Pancreas (tissue), 10 donors: ENCODE measurements around the gene FBN2. TPM values are rescaled to one million over a fixed set of nuclear protein-coding genes. Genes with fewer than 3 reads are reported as not detected.
"Not testable (repeated sequence)": the region's sequence is repeated elsewhere in the genome, so short reads cannot be mapped to it uniquely, and the experiment has no call there.

Source experiments
- ATAC-seq, 4 donors: fragments of 200-7000 bp; cut with Tn5 transposase; one replicate each; pipeline versions ENCODE4 v1.8.0 to v1.9.1; 2020; ENCODE audit warnings: mild to moderate bottlenecking in 4 of 4, moderate library complexity in 4 of 4
- DNase-seq, 6 donors: peaks; one replicate each; pipeline ENCODE4 v3.0.0-alpha.2; 2020
- FAIRE-seq: peaks from 2 replicates; lab custom pipeline; 2012; peaks lifted over from hg19 to GRCh38; lab: Jason Lieb, UNC
- H3K27ac ChIP-seq, 4 donors: fragments of 200-600 bp; sonication (generic); 1 replicate in 3 of 4; 2 replicates in 1 of 4; pipeline versions ENCODE4 v1.5.0 to v1.8.0; 2020
- H3K27me3 ChIP-seq, 4 donors: fragments of 200-600 bp; one replicate each; pipeline ENCODE4 v1.8.0; 2021
- H3K36me3 ChIP-seq, 3 donors: fragments of 200-600 bp; sonication (generic) in 1 of 3; one replicate each; pipeline versions ENCODE4 v1.5.0 to v1.8.0; 2020 to 2021
- H3K4me1 ChIP-seq, 3 donors: fragments of 200-600 bp; one replicate each; pipeline ENCODE4 v1.8.0; 2021
- H3K4me3 ChIP-seq, 4 donors: fragments of 200-600 bp; sonication (generic) in 2 of 4; one replicate each; pipeline versions ENCODE4 v1.5.0 to v1.8.0; 2020 to 2021
- H3K9me3 ChIP-seq, 4 donors: fragments of 200-600 bp; one replicate each; pipeline ENCODE4 v1.8.0; 2021
- WGBS, 2 donors: extraction: QIAGEN DNeasy Blood & Tissue Kit; methylation state at CpG; one replicate each; pipeline ENCODE4 v1.1.7; 2013; 5-methylcytosine and 5-hydroxymethylcytosine counted together
- intact Hi-C, 3 donors: fragments of 100-400 bp; cut with DNase I; formaldehyde crosslinking; loops; one replicate each; pipeline versions ENCODE4 v1.11.1 to v1.14.2; 2022
- polyA plus RNA-seq, 2 donors: library from polyadenylated mRNA; stranded (reverse); fragments of 200-250 nt; gene quantifications; one replicate each; pipeline ENCODE4 v1.2.3, GENCODE V29; 2013
- total RNA-seq, 6 donors: library from RNA; stranded (reverse); fragmentation: NEBNext Ultra II Directional in 4 of 6; extraction: Animal tissue kit (Norgen Biotek cat#: 25700) in 4 of 6; gene quantifications; one replicate each; pipeline versions ENCODE4 v1.2.1 to v1.2.4, GENCODE V29; 2021 to 2023
- TF ChIP-seq, protein P1 (sequence below), 4 donors: fragments of 200-600 bp; sonication (generic) in 3 of 4; IDR thresholded peaks; one replicate each; pipeline versions ENCODE4 v1.5.0 to v1.8.0; 2021; ENCODE audit warnings: antibody characterized with exemption in 4 of 4
- donor health status: healthy with polysubstance abuse.
- donor health status: DM: no; HTN: no; CAD: no; lungs with moderate emphysema.
- donor health status: DM: no; HTN: no; CAD: no.
- donor health status: control.
- donor health status: control.
- donor health status: Bipolar disorder and iron deficiency.
- donor health status: DM: yes; HTN: yes; CAD: no.
- donor health status: DM: no; HTN: no; CAD: no.
- donor health status: DM: no; HTN: no; CAD: no.
- donor health status: DM: yes; HTN: yes; CAD: no.

The FBN2 gene
- total and polyA plus RNA-seq, 8 donors: 0.04 to 0.78 (median 0.18) TPM; not detected in 3

DNA sequence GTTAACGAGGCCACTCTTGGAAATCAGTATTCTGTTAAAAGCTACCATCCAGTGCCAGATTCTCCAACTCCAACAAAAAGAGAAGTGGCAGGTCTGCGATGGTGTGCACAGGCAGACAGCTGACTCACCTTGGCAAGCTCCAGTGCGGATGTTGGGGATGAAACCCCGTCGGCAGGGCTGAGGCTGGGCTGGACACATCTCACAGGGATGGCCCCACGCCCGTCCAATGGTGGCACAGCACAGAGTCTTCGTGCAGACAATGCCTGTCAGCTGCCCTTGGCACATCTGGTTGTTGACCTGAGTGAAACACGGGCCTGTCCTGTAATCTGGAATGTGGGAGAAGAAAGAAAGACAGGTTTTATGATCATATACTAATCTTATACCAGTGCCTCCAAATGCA lies 73.4 kb downstream of the FBN2 start:
- no peaks in the 10 kb centered on the region for H3K36me3 ChIP-seq
- intact Hi-C loops: no loop called here
- ATAC-seq: no peak
- no peaks in the 10 kb centered on the region for H3K4me1 ChIP-seq
- H3K9me3 ChIP-seq: no peaks in the 10 kb centered on the region
- no peaks in the 10 kb centered on the region for H3K27me3 ChIP-seq
- DNase-seq: peak in 2 of 6 donors; percentile 7 to 24
- WGBS, 2 donors: 69 to 78% methylated on average over 9 of the region's 9 CpGs
- FAIRE-seq: no peak
- no peak overlapping the region for H3K27ac ChIP-seq
- H3K4me3 ChIP-seq: no peak overlapping the region
- TF ChIP-seq, protein P1, sequence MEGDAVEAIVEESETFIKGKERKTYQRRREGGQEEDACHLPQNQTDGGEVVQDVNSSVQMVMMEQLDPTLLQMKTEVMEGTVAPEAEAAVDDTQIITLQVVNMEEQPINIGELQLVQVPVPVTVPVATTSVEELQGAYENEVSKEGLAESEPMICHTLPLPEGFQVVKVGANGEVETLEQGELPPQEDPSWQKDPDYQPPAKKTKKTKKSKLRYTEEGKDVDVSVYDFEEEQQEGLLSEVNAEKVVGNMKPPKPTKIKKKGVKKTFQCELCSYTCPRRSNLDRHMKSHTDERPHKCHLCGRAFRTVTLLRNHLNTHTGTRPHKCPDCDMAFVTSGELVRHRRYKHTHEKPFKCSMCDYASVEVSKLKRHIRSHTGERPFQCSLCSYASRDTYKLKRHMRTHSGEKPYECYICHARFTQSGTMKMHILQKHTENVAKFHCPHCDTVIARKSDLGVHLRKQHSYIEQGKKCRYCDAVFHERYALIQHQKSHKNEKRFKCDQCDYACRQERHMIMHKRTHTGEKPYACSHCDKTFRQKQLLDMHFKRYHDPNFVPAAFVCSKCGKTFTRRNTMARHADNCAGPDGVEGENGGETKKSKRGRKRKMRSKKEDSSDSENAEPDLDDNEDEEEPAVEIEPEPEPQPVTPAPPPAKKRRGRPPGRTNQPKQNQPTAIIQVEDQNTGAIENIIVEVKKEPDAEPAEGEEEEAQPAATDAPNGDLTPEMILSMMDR (IDR thresholded peaks at IDR 0.05): no peak

DNA sequence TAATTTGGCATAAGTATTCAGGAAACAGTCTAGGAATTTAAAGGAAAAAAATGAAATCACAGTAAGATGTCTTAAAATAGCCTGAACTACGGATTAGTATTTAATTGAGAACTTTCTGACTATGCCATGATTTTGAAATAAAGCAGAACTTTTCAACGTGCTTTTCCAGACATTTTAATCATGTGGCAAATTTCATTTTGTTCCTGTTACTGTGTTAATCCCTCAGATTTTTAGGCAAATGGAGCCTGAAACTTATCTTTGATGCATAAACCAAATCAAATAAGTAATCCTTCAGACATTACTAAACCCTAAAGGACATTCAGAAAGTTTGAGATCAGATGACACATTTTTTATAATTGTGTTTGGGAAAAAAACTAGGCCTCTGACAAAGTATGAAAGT lies 75.7 kb downstream of the FBN2 start:
- Histone ChIP-seq H3K36me3 (no peaks in the 10 kb centered on the region), H3K27me3 (no peaks in the 10 kb centered on the region), H3K4me3 (no peak overlapping the region), H3K27ac (no peak overlapping the region), H3K4me1 (no peaks in the 10 kb centered on the region), H3K9me3 (no peaks in the 10 kb centered on the region)
- TF ChIP-seq, protein P1 (IDR thresholded peaks at IDR 0.05): no peak
- FAIRE-seq (no peak), ATAC-seq (no peak), DNase-seq (no peak)
- 48 to 53% methylated on average over 2 of the region's 2 CpGs for WGBS, 2 donors
- intact Hi-C loops: no loop called here

DNA sequence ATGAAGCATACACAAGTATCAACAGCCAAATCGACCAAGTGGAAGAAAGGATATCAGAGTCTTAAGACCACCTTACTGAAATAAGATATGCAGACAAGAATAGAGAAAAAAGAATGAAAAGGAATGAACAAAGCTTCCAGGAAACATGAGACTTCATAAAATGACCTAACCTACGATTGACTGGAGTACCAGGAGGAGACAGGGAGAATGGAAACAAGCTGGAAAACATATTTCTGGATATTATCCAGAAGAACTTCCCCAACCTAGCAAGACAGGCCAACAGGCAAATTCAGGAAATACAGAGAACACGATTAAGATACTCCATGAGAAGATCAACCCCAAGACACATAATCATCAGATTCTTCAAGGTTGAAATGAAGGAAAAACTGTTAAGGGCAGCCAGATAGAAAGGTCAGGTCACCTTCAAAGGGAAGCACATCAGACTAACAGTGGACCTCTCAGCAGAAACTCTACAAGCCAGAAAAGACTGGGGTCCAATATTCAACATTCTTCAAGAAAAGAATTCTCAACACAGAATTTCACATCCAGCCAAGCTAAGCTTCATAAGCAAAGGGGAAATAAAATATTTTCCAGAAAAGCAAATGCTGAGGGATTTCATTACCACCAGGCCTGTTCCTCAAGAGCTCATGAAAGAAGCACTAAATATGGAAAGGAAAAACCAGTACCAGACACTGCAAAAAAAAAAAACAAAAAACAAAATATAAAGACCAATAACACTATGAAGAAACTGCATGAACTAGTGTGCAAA lies 80.7 kb downstream of the FBN2 start:
- H3K4me3 ChIP-seq, H3K27ac ChIP-seq, ATAC-seq, H3K27me3 ChIP-seq, FAIRE-seq, H3K9me3 ChIP-seq, H3K4me1 ChIP-seq, H3K36me3 ChIP-seq, intact Hi-C loops, DNase-seq: not testable (repeated sequence)
- WGBS, 2 donors: 42 to 46% methylated on average over 3 of the region's 3 CpGs

DNA sequence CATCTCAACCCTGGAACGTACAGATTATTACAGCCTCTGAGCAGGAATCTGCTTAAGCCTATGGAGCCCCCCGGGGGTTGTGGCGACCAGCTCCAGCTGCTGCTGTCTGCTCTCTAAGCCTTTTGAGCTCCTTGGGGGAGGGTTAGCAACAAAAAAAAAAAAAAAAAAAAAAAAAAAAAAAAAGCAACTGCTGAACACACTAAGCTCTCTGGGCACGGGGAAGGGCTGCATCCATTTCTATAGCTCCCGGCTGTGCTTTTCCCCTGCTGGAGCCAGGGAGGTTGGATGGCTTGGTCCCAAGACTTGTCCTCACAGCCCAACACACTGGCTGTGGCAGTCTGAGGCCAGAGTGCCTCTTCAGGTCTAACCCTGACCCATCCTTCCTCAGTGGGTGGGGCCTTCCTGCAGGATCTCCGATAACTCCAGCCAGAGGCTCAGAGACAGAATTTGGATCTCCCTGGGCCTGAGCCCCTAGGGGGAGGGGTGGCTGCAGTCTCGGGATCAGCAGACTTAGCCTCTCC lies 82.1 kb downstream of the FBN2 start:
- FAIRE-seq: no peak
- ATAC-seq: no peak
- no peak overlapping the region for H3K27ac ChIP-seq
- no peaks in the 10 kb centered on the region for H3K4me1 ChIP-seq
- TF ChIP-seq, protein P1 (IDR thresholded peaks at IDR 0.05): no peak
- H3K9me3 ChIP-seq: no peaks in the 10 kb centered on the region
- intact Hi-C loops: no loop called here
- peak in 1 of 6 donors; percentile 20 for DNase-seq
- H3K36me3 ChIP-seq: no peaks in the 10 kb centered on the region
- WGBS, 2 donors: 74 to 82% methylated on average over 7 of the region's 7 CpGs
- H3K4me3 ChIP-seq: no peak overlapping the region
- H3K27me3 ChIP-seq: no peaks in the 10 kb centered on the region

DNA sequence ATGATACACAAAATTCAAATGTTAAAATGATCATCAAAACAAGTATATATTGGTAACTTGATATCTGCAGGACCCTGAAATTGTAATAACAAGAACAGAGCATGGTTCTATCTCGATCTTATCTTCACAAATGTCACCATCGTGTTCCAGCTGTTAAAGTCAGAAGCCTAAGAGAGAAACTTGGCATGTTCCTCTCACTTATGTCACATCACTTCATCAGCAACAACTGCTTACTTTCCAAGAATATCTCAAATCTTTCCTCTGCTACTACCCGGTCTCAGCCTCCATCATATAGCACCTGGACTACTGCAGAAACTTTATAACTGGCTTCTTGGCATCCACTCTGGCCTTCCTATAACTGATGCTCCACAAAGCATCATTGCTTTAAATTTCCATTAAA lies 84.9 kb downstream of the FBN2 start:
- DNase-seq (no peak), ATAC-seq (no peak), FAIRE-seq (no peak)
- 39 to 45% methylated on average over 3 of the region's 3 CpGs for WGBS, 2 donors
- Histone ChIP-seq H3K4me1 (no peaks in the 10 kb centered on the region), H3K27ac (no peak overlapping the region), H3K9me3 (no peaks in the 10 kb centered on the region), H3K27me3 (no peaks in the 10 kb centered on the region), H3K4me3 (no peak overlapping the region), H3K36me3 (no peaks in the 10 kb centered on the region)
- TF ChIP-seq, protein P1 (IDR thresholded peaks at IDR 0.05): no peak
- intact Hi-C loops: no loop called here

DNA sequence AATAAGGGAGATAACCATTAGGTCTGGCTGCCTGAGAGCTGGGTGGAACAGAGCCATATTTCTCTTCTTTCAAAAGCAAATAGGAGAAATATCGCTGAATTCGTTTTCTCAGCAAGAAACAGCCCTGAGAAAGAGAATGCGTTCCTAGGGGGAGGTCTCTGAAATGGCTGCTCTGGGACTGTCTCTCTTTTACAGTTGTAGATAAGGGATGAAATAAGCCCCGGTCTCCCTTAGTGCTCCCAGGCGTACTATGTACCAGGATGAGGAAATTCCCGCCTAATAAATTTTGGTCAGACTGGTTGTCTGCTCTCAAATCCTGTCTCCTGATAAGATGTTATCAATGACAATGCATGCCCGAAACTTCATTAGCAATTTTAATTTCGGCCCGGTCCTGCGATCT lies 90.8 kb downstream of the FBN2 start:
- H3K4me3 ChIP-seq, DNase-seq, H3K27me3 ChIP-seq, ATAC-seq, intact Hi-C loops, H3K27ac ChIP-seq, FAIRE-seq, H3K9me3 ChIP-seq, H3K4me1 ChIP-seq, H3K36me3 ChIP-seq: not testable (repeated sequence)
- 85 to 92% methylated on average over 10 of the region's 10 CpGs for WGBS, 2 donors
